ENCODE measurements around the gene NRP1. TPM values are rescaled to one million over a fixed set of nuclear protein-coding genes. Genes with fewer than 3 reads are reported as not detected.

NRP1 gene
- total RNA-seq, 4 donors from 2014 or later = 40.4 to 123 (median 58.3) TPM

DNA sequence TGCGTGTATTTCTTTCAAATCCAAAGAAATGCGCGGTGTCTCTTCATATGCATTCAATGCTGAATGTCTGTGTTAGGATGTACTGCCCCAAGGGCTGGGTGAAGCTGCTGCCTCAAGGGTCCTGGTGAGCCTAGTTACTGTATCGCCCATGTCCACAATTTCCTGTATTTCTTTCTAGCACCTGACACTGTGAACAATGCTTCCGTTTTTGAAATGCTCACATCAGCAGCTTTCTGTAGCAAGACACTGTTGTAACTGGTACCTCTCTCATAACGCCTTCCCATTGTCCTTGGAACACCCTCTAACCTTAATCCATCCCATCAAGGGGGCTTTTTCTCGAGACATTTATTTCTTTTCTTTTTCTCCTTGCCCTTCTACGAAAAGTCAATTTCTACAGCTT lies 25.1 kb downstream of the NRP1 start:
- DNase-seq = no peak
- TF ChIP-seq, protein P1, sequence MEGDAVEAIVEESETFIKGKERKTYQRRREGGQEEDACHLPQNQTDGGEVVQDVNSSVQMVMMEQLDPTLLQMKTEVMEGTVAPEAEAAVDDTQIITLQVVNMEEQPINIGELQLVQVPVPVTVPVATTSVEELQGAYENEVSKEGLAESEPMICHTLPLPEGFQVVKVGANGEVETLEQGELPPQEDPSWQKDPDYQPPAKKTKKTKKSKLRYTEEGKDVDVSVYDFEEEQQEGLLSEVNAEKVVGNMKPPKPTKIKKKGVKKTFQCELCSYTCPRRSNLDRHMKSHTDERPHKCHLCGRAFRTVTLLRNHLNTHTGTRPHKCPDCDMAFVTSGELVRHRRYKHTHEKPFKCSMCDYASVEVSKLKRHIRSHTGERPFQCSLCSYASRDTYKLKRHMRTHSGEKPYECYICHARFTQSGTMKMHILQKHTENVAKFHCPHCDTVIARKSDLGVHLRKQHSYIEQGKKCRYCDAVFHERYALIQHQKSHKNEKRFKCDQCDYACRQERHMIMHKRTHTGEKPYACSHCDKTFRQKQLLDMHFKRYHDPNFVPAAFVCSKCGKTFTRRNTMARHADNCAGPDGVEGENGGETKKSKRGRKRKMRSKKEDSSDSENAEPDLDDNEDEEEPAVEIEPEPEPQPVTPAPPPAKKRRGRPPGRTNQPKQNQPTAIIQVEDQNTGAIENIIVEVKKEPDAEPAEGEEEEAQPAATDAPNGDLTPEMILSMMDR (IDR thresholded peaks at IDR 0.05) = no peak
- TF ChIP-seq POLR2A (IDR thresholded peaks at IDR 0.05) = no peak
- Histone ChIP-seq H3K27ac (no peak overlapping the region), H3K9me3 (no peaks in the 10 kb centered on the region), H3K27me3 (no peaks in the 10 kb centered on the region), H3K36me3 (no peaks in the 10 kb centered on the region), H3K4me3 (replicated peaks in 1 of 3) (no peak overlapping the region), H3K4me1 (no peaks in the 10 kb centered on the region)
- intact Hi-C loops (cut with DNase I) = no loop called here
- 84 to 86% methylated on average over 8 of the region's 8 CpGs for WGBS, 2 donors

DNA sequence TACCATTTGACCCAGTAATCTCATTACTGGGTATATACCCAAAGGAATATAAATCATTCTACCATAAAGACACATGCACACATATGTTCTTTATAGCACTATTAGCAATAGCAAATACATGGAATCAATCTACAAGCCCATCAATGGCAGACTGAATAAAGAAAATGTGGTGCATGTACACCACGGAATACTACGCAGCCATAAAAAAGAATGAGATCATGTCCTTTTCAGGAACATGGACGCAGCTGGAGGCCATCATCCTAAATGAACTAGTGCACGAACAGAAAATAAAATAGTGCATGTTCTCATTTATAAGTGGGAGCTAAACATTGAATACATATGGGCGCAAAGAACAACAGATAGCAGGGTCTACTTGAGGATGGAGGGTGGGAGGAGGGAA lies 26.6 kb downstream of the NRP1 start:
- Histone ChIP-seq H3K36me3 (no peaks in the 10 kb centered on the region), H3K27ac (no peak overlapping the region), H3K4me3 (replicated peaks in 1 of 3) (no peak overlapping the region), H3K9me3 (no peaks in the 10 kb centered on the region), H3K27me3 (no peaks in the 10 kb centered on the region), H3K4me1 (peaks cover 0 to 6% of the 10 kb centered on the region in 2 donors)
- intact Hi-C loops (cut with DNase I) = no loop called here
- no peak for DNase-seq
- TF ChIP-seq POLR2A (IDR thresholded peaks at IDR 0.05) = no peak
- TF ChIP-seq, protein P1 (IDR thresholded peaks at IDR 0.05) = no peak
- 96% methylated on average over 5 of the region's 5 CpGs for WGBS, 2 donors

DNA sequence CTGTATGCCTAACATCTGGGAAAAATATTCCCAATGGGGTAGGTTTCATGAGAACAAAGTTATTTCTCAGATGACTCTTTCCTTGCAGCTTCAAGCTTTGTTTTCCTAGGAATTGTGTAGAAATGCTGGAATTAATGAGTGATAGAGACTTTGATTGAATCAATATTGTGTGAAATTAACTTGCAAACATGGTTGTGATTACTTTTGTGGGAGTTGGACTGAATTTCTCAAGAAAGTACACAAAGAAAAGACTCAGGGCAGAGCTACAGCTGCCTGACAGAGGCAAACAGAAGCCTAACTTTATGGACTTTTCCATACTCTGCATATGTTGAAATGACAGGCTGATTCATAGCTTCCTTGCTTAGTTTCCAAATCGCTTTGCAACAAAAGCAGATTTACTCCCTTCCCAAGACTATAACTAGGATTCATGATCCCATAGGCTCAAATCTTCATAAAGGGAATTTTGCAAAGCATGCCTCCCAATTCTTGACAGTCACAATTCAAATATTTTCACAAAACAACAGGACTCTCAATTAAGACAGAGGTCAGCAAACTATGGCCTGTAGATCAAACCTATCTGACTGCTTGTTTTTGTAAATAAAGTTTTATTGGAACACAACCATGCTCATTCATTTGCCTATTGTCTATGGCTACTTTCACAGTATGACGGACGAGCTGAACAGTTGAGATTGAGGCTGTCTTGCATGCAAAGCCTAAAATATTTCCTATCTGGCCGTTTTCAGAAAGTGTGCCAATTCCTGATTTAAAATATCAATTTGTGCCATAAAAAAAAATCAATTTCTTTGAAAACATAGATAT lies 27.6 kb downstream of the NRP1 start:
- no peak for DNase-seq
- Histone ChIP-seq H3K4me3 (replicated peaks in 1 of 3) (no peak overlapping the region), H3K27me3 (no peaks in the 10 kb centered on the region), H3K9me3 (no peaks in the 10 kb centered on the region), H3K27ac (no peak overlapping the region), H3K36me3 (no peaks in the 10 kb centered on the region), H3K4me1 (peaks cover 0 to 12% of the 10 kb centered on the region in 2 donors)
- intact Hi-C loops (cut with DNase I) = no loop called here
- WGBS, 2 donors = 85 to 86% methylated on average over 4 of the region's 4 CpGs
- TF ChIP-seq POLR2A (IDR thresholded peaks at IDR 0.05) = no peak
- TF ChIP-seq, protein P1 (IDR thresholded peaks at IDR 0.05) = no peak

DNA sequence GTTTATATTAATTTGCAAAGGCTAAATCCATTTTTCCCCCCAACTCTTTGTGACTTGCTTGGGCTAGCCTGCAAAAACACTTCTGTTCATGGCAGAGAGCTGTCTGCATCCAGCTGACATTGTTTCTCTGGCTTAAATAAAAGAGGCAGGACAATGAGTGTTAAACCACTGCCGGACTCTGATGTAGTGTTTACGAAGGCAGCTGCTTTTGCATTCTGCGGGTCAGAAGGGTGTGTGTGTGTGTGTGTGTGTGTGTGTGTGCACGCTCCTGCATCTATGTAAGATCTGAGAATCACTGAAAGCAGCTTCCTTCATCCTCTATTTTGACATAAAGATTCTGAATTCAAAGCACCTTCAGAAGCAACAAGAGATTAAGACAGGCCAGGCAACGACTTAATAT lies 28.3 kb downstream of the NRP1 start:
- Histone ChIP-seq H3K27ac (no peak overlapping the region), H3K36me3 (no peaks in the 10 kb centered on the region), H3K27me3 (no peaks in the 10 kb centered on the region), H3K4me3 (replicated peaks in 1 of 3) (no peak overlapping the region), H3K4me1 (peaks cover 0 to 12% of the 10 kb centered on the region in 2 donors), H3K9me3 (no peaks in the 10 kb centered on the region)
- intact Hi-C loops (cut with DNase I) = no loop called here
- TF ChIP-seq, protein P1 (IDR thresholded peaks at IDR 0.05) = no peak
- no peak for TF ChIP-seq POLR2A (IDR thresholded peaks at IDR 0.05)
- DNase-seq = no peak
- WGBS, 2 donors = 64 to 68% methylated on average over 5 of the region's 5 CpGs

DNA sequence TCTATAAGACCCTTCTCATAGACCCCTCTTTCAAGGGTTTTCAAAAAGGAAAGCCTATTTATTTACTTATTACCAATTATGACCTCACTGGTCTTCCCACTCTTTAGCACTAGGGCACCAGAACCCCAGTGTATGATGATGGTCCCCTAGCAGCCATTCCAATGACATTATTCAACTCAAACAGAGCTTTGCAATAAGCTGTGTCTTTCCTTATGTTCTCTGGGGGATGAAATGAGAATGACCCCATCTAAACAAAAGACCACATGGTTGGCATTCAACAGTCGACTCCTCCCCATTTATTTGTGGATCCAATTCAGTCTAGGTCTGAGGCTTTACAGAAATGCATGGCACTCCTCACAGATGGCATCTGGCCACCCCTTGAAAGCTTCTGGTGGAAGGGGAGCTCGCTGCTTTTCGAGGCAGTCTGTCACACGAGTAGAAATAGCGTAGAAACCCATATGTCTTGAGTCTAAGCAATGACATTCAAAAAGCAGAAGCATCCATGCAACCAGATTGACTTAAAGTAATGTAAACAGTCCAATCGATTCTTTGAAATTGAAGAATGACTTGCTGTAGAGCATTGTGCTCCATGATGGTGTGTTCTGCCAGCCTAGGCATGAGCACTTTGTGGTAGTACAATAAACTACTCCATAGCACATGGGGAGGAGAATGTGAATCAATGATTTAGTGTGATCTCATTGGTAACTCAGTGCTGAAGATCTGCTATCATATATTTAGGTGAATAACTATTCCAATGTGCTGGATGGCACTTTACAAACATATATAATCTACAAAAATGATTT lies 29.8 kb downstream of the NRP1 start:
- intact Hi-C loops (cut with DNase I) = no loop called here
- WGBS, 2 donors = 89 to 93% methylated on average over 6 of the region's 6 CpGs
- Histone ChIP-seq H3K27ac (no peak overlapping the region), H3K27me3 (no peaks in the 10 kb centered on the region), H3K4me3 (replicated peaks in 1 of 3) (no peak overlapping the region), H3K4me1 (peaks cover 0 to 13% of the 10 kb centered on the region in 2 donors), H3K36me3 (no peaks in the 10 kb centered on the region), H3K9me3 (no peaks in the 10 kb centered on the region)
- no peak for DNase-seq
- TF ChIP-seq, protein P1 (IDR thresholded peaks at IDR 0.05) = no peak
- no peak for TF ChIP-seq POLR2A (IDR thresholded peaks at IDR 0.05)
